Fibroblast of skin of right quadriceps (primary cell): ENCODE results near the gene WWOX.

Experiments
- DNase-seq: peaks from one replicate; pipeline ENCODE4 v3.0.0-alpha.2; 2013

The WWOX gene

GRCh38 chr16:78198288-78198687 is 98.8 kb downstream of the WWOX start:
- no peak for DNase-seq

- no peak for DNase-seq
Observed at GRCh38 chr16:78199325-78200022, 100.0 kb downstream of the WWOX start.

GRCh38 chr16:78200023-78200389 is 100.6 kb downstream of the WWOX start:
- no peak for DNase-seq

GRCh38 chr16:78200623-78201096 is 101.2 kb downstream of the WWOX start:
- DNase-seq, result no peak

- no peak for DNase-seq
Observed at GRCh38 chr16:78205506-78205905, 106.1 kb downstream of the WWOX start.

GRCh38 chr16:78206623-78207223 is 107.3 kb downstream of the WWOX start:
- no peak for DNase-seq

- DNase-seq, result peak; percentile 20
Observed at GRCh38 chr16:78209951-78210661, 110.7 kb downstream of the WWOX start.

GRCh38 chr16:78211020-78211599 is 111.7 kb downstream of the WWOX start:
- DNase-seq, result no peak

- DNase-seq, result no peak
Observed at GRCh38 chr16:78211946-78212345, 112.5 kb downstream of the WWOX start.

- DNase-seq, result no peak
Observed at GRCh38 chr16:78212674-78213073, 113.2 kb downstream of the WWOX start.

GRCh38 chr16:78213751-78214150 is 114.3 kb downstream of the WWOX start:
- no peak for DNase-seq

- no peak for DNase-seq
Observed at GRCh38 chr16:78215222-78215621, 115.8 kb downstream of the WWOX start.

GRCh38 chr16:78216166-78216745 is 116.8 kb downstream of the WWOX start:
- no peak for DNase-seq

- DNase-seq, result no peak
Observed at GRCh38 chr16:78217276-78217675, 117.8 kb downstream of the WWOX start.

- no peak for DNase-seq
Observed at GRCh38 chr16:78218279-78218678, 118.8 kb downstream of the WWOX start.

GRCh38 chr16:78218856-78219651 is 119.6 kb downstream of the WWOX start:
- no peak for DNase-seq

GRCh38 chr16:78220571-78220970 is 121.1 kb downstream of the WWOX start:
- DNase-seq, result no peak

- DNase-seq, result no peak
Observed at GRCh38 chr16:78221892-78222291, 122.4 kb downstream of the WWOX start.

GRCh38 chr16:78224342-78224741 is 124.9 kb downstream of the WWOX start:
- no peak for DNase-seq

GRCh38 chr16:78225919-78226318 is 126.5 kb downstream of the WWOX start:
- no peak for DNase-seq

GRCh38 chr16:78227855-78228254 is 128.4 kb downstream of the WWOX start:
- DNase-seq, result no peak

GRCh38 chr16:78228704-78229103 is 129.2 kb downstream of the WWOX start:
- DNase-seq, result no peak

GRCh38 chr16:78230832-78231231 is 131.4 kb downstream of the WWOX start:
- peak; percentile 6 for DNase-seq
